HCEC 1CT (cell line): Measurements from ENCODE around the gene MMP13.
"Not testable (repeated sequence)": the region's sequence is repeated elsewhere in the genome, so short reads cannot be mapped to it uniquely, and the experiment has no call there.

Experiments used
- DNase-seq: peaks from one replicate; pipeline ENCODE4 v3.0.0-alpha.2; 2017

Gene MMP13

GRCh38 chr11:102935514-102935913 is 20.0 kb downstream of the MMP13 start:
- DNase-seq, result no peak

- DNase-seq, result no peak
Observed at GRCh38 chr11:102934735-102935134, 20.8 kb downstream of the MMP13 start.

- DNase-seq, result no peak
Observed at GRCh38 chr11:102933627-102934026, 21.9 kb downstream of the MMP13 start.

- no peak for DNase-seq
Observed at GRCh38 chr11:102932678-102933077, 22.9 kb downstream of the MMP13 start.

GRCh38 chr11:102930451-102930850 is 25.1 kb downstream of the MMP13 start:
- DNase-seq, result no peak

GRCh38 chr11:102929972-102930371 is 25.6 kb downstream of the MMP13 start:
- no peak for DNase-seq

GRCh38 chr11:102929166-102929565 is 26.4 kb downstream of the MMP13 start:
- no peak for DNase-seq

GRCh38 chr11:102928247-102928646 is 27.3 kb downstream of the MMP13 start:
- DNase-seq, result no peak

- DNase-seq, result no peak
Observed at GRCh38 chr11:102927624-102927990, 27.9 kb downstream of the MMP13 start.

GRCh38 chr11:102926961-102927623 is 28.4 kb downstream of the MMP13 start:
- DNase-seq, result no peak

- no peak for DNase-seq
Observed at GRCh38 chr11:102926517-102926916, 29.0 kb downstream of the MMP13 start.

GRCh38 chr11:102925988-102926387 is 29.5 kb downstream of the MMP13 start:
- no peak for DNase-seq

- DNase-seq, result no peak
Observed at GRCh38 chr11:102924851-102925380, 30.6 kb downstream of the MMP13 start.

GRCh38 chr11:102921587-102922220 is 33.8 kb downstream of the MMP13 start:
- no peak for DNase-seq

GRCh38 chr11:102920118-102920684 is 35.3 kb downstream of the MMP13 start:
- DNase-seq, result no peak

GRCh38 chr11:102915044-102915375 is 40.5 kb downstream of the MMP13 start:
- DNase-seq, result no peak

- peak; percentile 35 for DNase-seq
Observed at GRCh38 chr11:102914238-102915043, 41.1 kb downstream of the MMP13 start.

GRCh38 chr11:102912482-102912830 is 43.1 kb downstream of the MMP13 start:
- no peak for DNase-seq

- no peak for DNase-seq
Observed at GRCh38 chr11:102911758-102912481, 43.6 kb downstream of the MMP13 start.

- not testable (repeated sequence) for DNase-seq
Observed at GRCh38 chr11:102905848-102906247, 49.7 kb downstream of the MMP13 start.

- DNase-seq, result not testable (repeated sequence)
Observed at GRCh38 chr11:102903895-102904294, 51.6 kb downstream of the MMP13 start.

GRCh38 chr11:102900346-102900745 is 55.2 kb downstream of the MMP13 start:
- DNase-seq, result no peak
